HepG2 (cell line): ENCODE results near the gene SMTNL2. TPM values are rescaled to one million over a fixed set of nuclear protein-coding genes. Genes with fewer than 3 reads are reported as not detected.
A peak's percentile ranks its signal among the peaks of the same experiment; 100 is the strongest.

Experiments
- ATAC-seq: fragments of 200-7000 bp; cut with Tn5 transposase; 3 replicates; pipeline ENCODE4 v1.9.1; 2020; ENCODE audit warnings: mild to moderate bottlenecking, moderate library complexity
- BruUV-seq: library from RNA; stranded (reverse); fragments of 400-500 nt; replicated peaks from 2 replicates; lab custom pipeline; 2021; lab: Mats Ljungman, UMichigan
- CTCF ChIA-PET: fragments of 300-600 bp; formaldehyde crosslinking; extraction: SDS; loops from one replicate; lab custom pipeline; 2021; ENCODE audit warnings: low total read pairs, inconsistent platforms, low intra/inter-chr PET ratio; lab: Yijun Ruan, JAX
- POLR2A ChIA-PET: fragments of 350-600 bp; sonication (Branson Sonifier 250); formaldehyde crosslinking; loops from one replicate; lab custom pipeline; 2020; ENCODE audit warnings: antibody characterized with exemption, inconsistent platforms; lab: Yijun Ruan, JAX
- DNase-seq: peaks from one replicate; pipeline ENCODE4 v3.0.0-alpha.2; 2015; ENCODE audit warnings: low spot score
- FAIRE-seq: peaks from 3 replicates; lab custom pipeline; 2011; peaks lifted over from hg19 to GRCh38; lab: Jason Lieb, UNC
- H2AFZ ChIP-seq: one replicate; pipeline ENCODE4 v1.6.1; 2011; ENCODE audit warnings: low read length, inconsistent platforms
- H3K27ac ChIP-seq: fragments of 300-600 bp; 3 replicates; pipeline ENCODE4 v1.8.0; 2011; ENCODE audit warnings: mixed run types, mild to moderate bottlenecking, mixed read lengths, low read length, inconsistent platforms; ENCODE audit not compliant: insufficient read depth; ENCODE audit errors: extremely low read length
- H3K27me3 ChIP-seq, 2 experiments: fragments of 200-600 bp in 1 of 2; 2 replicates in 1 of 2; 3 replicates in 1 of 2; pipeline versions ENCODE4 v1.6.0 to v1.8.0; 2011; ENCODE audit warnings: low read length in 2 of 2, mild to moderate bottlenecking in 2 of 2, moderate library complexity in 2 of 2, inconsistent platforms in 1 of 2; ENCODE audit not compliant: insufficient read depth in 2 of 2, control insufficient read depth in 1 of 2
- H3K36me3 ChIP-seq, 2 experiments: fragments of 200-600 bp in 1 of 2; replicated peaks in 1 of 2; 2 replicates in 1 of 2; 3 replicates in 1 of 2; pipeline versions ENCODE4 v1.5.1 to v1.8.0; 2011; ENCODE audit warnings: low read length in 2 of 2, inconsistent platforms in 1 of 2; ENCODE audit not compliant: insufficient read depth in 2 of 2, control insufficient read depth in 1 of 2
- H3K4me1 ChIP-seq: 2 replicates; pipeline ENCODE4 v1.5.1; 2012; ENCODE audit warnings: low read length, inconsistent platforms; ENCODE audit not compliant: insufficient read depth
- H3K4me2 ChIP-seq: 2 replicates; pipeline ENCODE4 v1.6.0; 2011; ENCODE audit warnings: low read depth, low read length, inconsistent platforms
- H3K4me3 ChIP-seq, 3 experiments: fragments of 200-600 bp in 1 of 3; sonication (generic), shearing (Covaris generic) in 1 of 3; replicated peaks in 1 of 3; 2 replicates each; pipeline ENCODE4 v1.5.1; 2011 to 2016; ENCODE audit warnings: low read length in 3 of 3, inconsistent platforms in 2 of 3, low read depth in 2 of 3, mild to moderate bottlenecking in 2 of 3, control low read depth in 1 of 3, mixed read lengths in 1 of 3; ENCODE audit not compliant: insufficient read depth in 1 of 3
- H3K79me2 ChIP-seq: one replicate; pipeline ENCODE4 v1.6.1; 2011; ENCODE audit warnings: low read length, inconsistent platforms; ENCODE audit not compliant: insufficient read depth
- H3K9ac ChIP-seq: 2 replicates; pipeline ENCODE4 v1.6.0; 2011; ENCODE audit warnings: mild to moderate bottlenecking, low read depth, low read length, inconsistent platforms; ENCODE audit not compliant: insufficient read depth
- H3K9me3 ChIP-seq: 2 replicates; pipeline ENCODE4 v1.5.1; 2012; ENCODE audit warnings: mild to moderate bottlenecking, low read length
- H4K20me1 ChIP-seq: 2 replicates; pipeline ENCODE4 v1.6.0; 2011; ENCODE audit warnings: inconsistent platforms, mild to moderate bottlenecking, low read length, moderate library complexity; ENCODE audit not compliant: insufficient read depth
- BHLHE40 ChIP-seq: IDR thresholded peaks from 2 replicates; pipeline ENCODE4 v1.6.1; 2011; ENCODE audit warnings: low read length, improper control_type of control experiment
- HNF4G ChIP-seq, 2 experiments: sonication (generic) in 1 of 2; formaldehyde crosslinking in 1 of 2; IDR thresholded peaks; 2 replicates each; pipeline versions ENCODE4 v1.4.0 to v1.6.1; 2011 to 2020; ENCODE audit warnings: borderline replicate concordance in 2 of 2, low read depth in 2 of 2, mild to moderate bottlenecking in 2 of 2, low read length in 1 of 2, missing genetic modification reagents in 1 of 2, moderate library complexity in 1 of 2
- KDM5B ChIP-seq: sonication (generic); formaldehyde crosslinking; IDR thresholded peaks from 2 replicates; pipeline ENCODE4 v1.4.0; 2020; ENCODE audit warnings: missing genetic modification reagents, mild to moderate bottlenecking, borderline replicate concordance
- ONECUT2 ChIP-seq: sonication (generic); formaldehyde crosslinking; IDR thresholded peaks from 2 replicates; pipeline ENCODE4 v1.4.0; 2020; ENCODE audit warnings: missing genetic modification reagents
- POLR2AphosphoS5 ChIP-seq: IDR thresholded peaks from 2 replicates; pipeline ENCODE4 v1.6.1; 2012; ENCODE audit warnings: low read depth, low read length
- SNAI1 ChIP-seq: sonication (generic); formaldehyde crosslinking; IDR thresholded peaks from 2 replicates; pipeline ENCODE4 v1.5.0; 2020; ENCODE audit warnings: mild to moderate bottlenecking, missing genetic modification reagents, borderline replicate concordance
- SP4 ChIP-seq: sonication (generic); formaldehyde crosslinking; IDR thresholded peaks from 2 replicates; pipeline ENCODE4 v1.8.1; 2023; ENCODE audit warnings: mild to moderate bottlenecking, missing genetic modification reagents
- STAT5B ChIP-seq: sonication (generic); formaldehyde crosslinking; IDR thresholded peaks from 2 replicates; pipeline ENCODE4 v1.4.0; 2020; ENCODE audit warnings: missing genetic modification reagents
- ZNF564 ChIP-seq: sonication (generic); formaldehyde crosslinking; IDR thresholded peaks from 2 replicates; pipeline ENCODE4 v1.8.1; 2023; ENCODE audit warnings: mild to moderate bottlenecking, missing genetic modification reagents
- WGBS: methylation state at CpG from one replicate; pipeline ENCODE4 v1.1.6; 2017; ENCODE audit warnings: low lambda C conversion rate; 5-methylcytosine and 5-hydroxymethylcytosine counted together
- in situ Hi-C: cut with HindIII; loops from 2 replicates; pipeline ENCODE4 v1.10.0; 2017; ENCODE audit warnings: low pct_unique_long_range_greater_than_20kb; ENCODE audit not compliant: extremely low pct_ligation_motif_present
- intact Hi-C: fragments of 100-400 bp; cut with micrococcal nuclease; formaldehyde crosslinking; loops from one replicate; pipeline ENCODE4 v1.10.0; 2022; ENCODE audit not compliant: unreplicated experiment
- polyA plus RNA-seq, 8 experiments: library from polyadenylated mRNA; depleted of rRNA in 3 of 8; stranded (reverse) in 7 of 8; unstranded in 1 of 8; fragments of >200 nt; fragmentation: Illumina TruSeq in 4 of 8; extraction: Trizol in 4 of 8; gene quantifications; 2 replicates each; pipeline versions ENCODE4 v1.2.1 to v1.2.3, GENCODE V29; 2011 to 2016; ENCODE audit warnings: low read depth in 4 of 8, missing spikeins in 1 of 8, mixed read lengths in 1 of 8; ENCODE audit not compliant: insufficient read depth in 1 of 8
- total RNA-seq, 5 experiments: library from RNA; depleted of rRNA; stranded (reverse); fragments of >200 nt; fragmentation: Illumina TruSeq; extraction: Trizol; gene quantifications; 2 replicates each; pipeline ENCODE4 v1.2.3, GENCODE V29; 2016; ENCODE audit warnings: low read depth in 1 of 5
- TF ChIP-seq, protein P1 (sequence below): sonication (generic); formaldehyde crosslinking; IDR thresholded peaks from 2 replicates; pipeline ENCODE4 v1.5.1; 2020; ENCODE audit warnings: missing genetic modification reagents, mild to moderate bottlenecking, borderline replicate concordance
- TF ChIP-seq, protein P2 (sequence below): sonication (generic); formaldehyde crosslinking; conservative IDR thresholded peaks from 2 replicates; pipeline ENCODE4 v1.4.0; 2020; ENCODE audit warnings: missing genetic modification reagents
- TF ChIP-seq, protein P3 (sequence below), 2 experiments: fragments of 450-650 bp in 1 of 2; sonication (generic) in 1 of 2; formaldehyde crosslinking in 1 of 2; IDR thresholded peaks; 2 replicates each; pipeline versions ENCODE4 v1.6.1 to v1.8.0; 2016 to 2022; ENCODE audit warnings: antibody characterized with exemption in 1 of 2, mild to moderate bottlenecking in 1 of 2, missing genetic modification reagents in 1 of 2

SMTNL2 gene
- total and polyA plus RNA-seq, 2 of the 13 experiments (the other 11 are each of a cell fraction or from before 2014, with no cell fraction given), result 0.41 to 5.1 TPM

DNA sequence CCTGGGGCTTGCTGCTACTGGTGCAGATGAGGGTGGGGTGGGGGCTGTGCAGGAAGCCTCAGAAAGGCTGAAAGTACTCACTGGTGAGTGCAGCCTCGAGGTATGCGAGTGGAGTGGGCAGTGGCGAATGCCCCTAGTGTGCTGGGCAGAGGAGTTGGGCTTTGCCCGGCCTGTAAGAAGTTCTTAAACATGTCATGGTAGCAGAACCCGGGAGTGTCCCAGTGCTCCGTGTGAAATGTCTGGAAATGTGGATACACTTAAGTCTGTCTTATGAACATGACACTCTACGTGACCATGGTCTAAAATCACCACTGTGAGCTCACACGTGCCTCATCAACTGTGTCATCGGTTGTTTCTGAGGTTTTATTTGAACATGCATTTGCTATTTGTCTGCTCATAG lies 1.7 kb downstream of the SMTNL2 start:
- H3K4me2 ChIP-seq, result no peak overlapping the region
- H3K4me3 ChIP-seq, result no peak overlapping the region
- 74% methylated on average over 7 of the region's 9 CpGs for WGBS
- FAIRE-seq (no peak), DNase-seq (no peak), ATAC-seq (no peak)
- no peaks in the 10 kb centered on the region for H3K36me3 ChIP-seq
- peaks cover 0 to 43% of the 10 kb centered on the region in 2 experiments; a peak in 4 of 5 replicates for H3K27me3 ChIP-seq
- POLR2A ChIA-PET, result interaction anchor here (1.0 kb wide), 1 partner anchor 19 kb away, joined by 3 read pairs; no protein-coding TSS in a partner anchor
- H4K20me1 ChIP-seq, result no peaks in the 10 kb centered on the region
- intact Hi-C loops, result no loop called here
- no peak overlapping the region for H3K9ac ChIP-seq
- H3K79me2 ChIP-seq, result no peaks in the 10 kb centered on the region
- CTCF ChIA-PET, result no interaction called here
- peaks cover 44% of the 10 kb centered on the region for H3K4me1 ChIP-seq
- H2AFZ ChIP-seq, result no peak overlapping the region
- in situ Hi-C loops, result no loop called here
- no peak overlapping the region for H3K27ac ChIP-seq
- BruUV-seq, result TSS peak; percentile 55
- H3K9me3 ChIP-seq, result no peaks in the 10 kb centered on the region
- TF ChIP-seq, protein P1, sequence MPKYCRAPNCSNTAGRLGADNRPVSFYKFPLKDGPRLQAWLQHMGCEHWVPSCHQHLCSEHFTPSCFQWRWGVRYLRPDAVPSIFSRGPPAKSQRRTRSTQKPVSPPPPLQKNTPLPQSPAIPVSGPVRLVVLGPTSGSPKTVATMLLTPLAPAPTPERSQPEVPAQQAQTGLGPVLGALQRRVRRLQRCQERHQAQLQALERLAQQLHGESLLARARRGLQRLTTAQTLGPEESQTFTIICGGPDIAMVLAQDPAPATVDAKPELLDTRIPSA, result no peak
- TF ChIP-seq, protein P2, sequence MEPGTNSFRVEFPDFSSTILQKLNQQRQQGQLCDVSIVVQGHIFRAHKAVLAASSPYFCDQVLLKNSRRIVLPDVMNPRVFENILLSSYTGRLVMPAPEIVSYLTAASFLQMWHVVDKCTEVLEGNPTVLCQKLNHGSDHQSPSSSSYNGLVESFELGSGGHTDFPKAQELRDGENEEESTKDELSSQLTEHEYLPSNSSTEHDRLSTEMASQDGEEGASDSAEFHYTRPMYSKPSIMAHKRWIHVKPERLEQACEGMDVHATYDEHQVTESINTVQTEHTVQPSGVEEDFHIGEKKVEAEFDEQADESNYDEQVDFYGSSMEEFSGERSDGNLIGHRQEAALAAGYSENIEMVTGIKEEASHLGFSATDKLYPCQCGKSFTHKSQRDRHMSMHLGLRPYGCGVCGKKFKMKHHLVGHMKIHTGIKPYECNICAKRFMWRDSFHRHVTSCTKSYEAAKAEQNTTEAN (CRISPR knock-in tag), result no peak
- TF ChIP-seq SNAI1 (CRISPR knock-in tag) (no peak), KDM5B (CRISPR knock-in tag) (no peak), BHLHE40 (no peak), ZNF564 (CRISPR knock-in tag) (no peak), POLR2AphosphoS5 (no peak), SP4 (CRISPR knock-in tag) (no peak), HNF4G (IDR thresholded peaks at IDR 0.05; ENCODE audit: borderline replicate concordance, low read depth, low read length) (no peak), HNF4G (CRISPR knock-in tag; IDR thresholded peaks at IDR 0.05; ENCODE audit: borderline replicate concordance, low read depth) (no peak), STAT5B (CRISPR knock-in tag) (no peak), ONECUT2 (no peak)
- TF ChIP-seq, protein P3, sequence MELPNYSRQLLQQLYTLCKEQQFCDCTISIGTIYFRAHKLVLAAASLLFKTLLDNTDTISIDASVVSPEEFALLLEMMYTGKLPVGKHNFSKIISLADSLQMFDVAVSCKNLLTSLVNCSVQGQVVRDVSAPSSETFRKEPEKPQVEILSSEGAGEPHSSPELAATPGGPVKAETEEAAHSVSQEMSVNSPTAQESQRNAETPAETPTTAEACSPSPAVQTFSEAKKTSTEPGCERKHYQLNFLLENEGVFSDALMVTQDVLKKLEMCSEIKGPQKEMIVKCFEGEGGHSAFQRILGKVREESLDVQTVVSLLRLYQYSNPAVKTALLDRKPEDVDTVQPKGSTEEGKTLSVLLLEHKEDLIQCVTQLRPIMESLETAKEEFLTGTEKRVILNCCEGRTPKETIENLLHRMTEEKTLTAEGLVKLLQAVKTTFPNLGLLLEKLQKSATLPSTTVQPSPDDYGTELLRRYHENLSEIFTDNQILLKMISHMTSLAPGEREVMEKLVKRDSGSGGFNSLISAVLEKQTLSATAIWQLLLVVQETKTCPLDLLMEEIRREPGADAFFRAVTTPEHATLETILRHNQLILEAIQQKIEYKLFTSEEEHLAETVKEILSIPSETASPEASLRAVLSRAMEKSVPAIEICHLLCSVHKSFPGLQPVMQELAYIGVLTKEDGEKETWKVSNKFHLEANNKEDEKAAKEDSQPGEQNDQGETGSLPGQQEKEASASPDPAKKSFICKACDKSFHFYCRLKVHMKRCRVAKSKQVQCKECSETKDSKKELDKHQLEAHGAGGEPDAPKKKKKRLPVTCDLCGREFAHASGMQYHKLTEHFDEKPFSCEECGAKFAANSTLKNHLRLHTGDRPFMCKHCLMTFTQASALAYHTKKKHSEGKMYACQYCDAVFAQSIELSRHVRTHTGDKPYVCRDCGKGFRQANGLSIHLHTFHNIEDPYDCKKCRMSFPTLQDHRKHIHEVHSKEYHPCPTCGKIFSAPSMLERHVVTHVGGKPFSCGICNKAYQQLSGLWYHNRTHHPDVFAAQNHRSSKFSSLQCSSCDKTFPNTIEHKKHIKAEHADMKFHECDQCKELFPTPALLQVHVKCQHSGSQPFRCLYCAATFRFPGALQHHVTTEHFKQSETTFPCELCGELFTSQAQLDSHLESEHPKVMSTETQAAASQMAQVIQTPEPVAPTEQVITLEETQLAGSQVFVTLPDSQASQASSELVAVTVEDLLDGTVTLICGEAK (IDR thresholded peaks at IDR 0.05), result no peak
- TF ChIP-seq, protein P3 (CRISPR knock-in tag; IDR thresholded peaks at IDR 0.05), result no peak
